Measurements from ENCODE around the gene VIL1. TPM values are rescaled to one million over a fixed set of nuclear protein-coding genes. Genes with fewer than 3 reads are reported as not detected.

VIL1 gene
- total RNA-seq, 1 experiment from 2014 or later = 0.26 TPM

DNA sequence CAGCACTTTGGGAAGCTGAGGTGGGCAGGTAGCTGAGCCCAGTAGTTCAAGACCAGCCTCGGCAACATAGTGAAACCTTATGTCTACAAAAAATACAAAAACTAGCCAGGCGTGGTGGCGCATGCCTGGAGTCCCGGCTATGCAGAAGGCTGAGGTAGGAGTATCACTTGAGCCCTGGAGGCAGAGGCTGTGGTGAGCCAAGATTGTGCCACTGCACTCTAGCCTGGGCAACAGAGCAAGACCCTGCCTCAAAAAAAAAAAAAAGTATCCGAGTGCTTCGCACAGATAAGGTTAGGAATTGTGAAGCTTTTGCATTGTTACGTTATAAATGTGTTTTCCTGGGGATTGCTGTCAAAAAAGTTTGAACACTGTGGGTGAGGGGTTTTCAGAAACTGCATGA lies 15.1 kb upstream of the VIL1 start:
- no peaks in the 10 kb centered on the region for H3K9me3 ChIP-seq (ENCODE audit: low read length)
- H4K20me1 ChIP-seq (ENCODE audit: low read length) = no peaks in the 10 kb centered on the region
- H3F3A ChIP-seq (ENCODE audit: low read length, unreplicated experiment) = no peaks in the 10 kb centered on the region
- ChIA-PET POLR2A (ENCODE audit: unreplicated experiment) (no interaction called here), CTCF (no interaction called here)
- peaks cover 32% of the 10 kb centered on the region for H3K79me2 ChIP-seq (ENCODE audit: low read length)
- no peak overlapping the region for H3K4me2 ChIP-seq (ENCODE audit: low read length)
- intact Hi-C loops (cut with micrococcal nuclease) = no loop called here
- H3K4me3 ChIP-seq (ENCODE audit: low read length) = no peak overlapping the region
- H2AFZ ChIP-seq (ENCODE audit: low read length) = no peak overlapping the region
- no peaks in the 10 kb centered on the region for H3K9me2 ChIP-seq (replicated peaks; ENCODE audit: low read length)
- no peak for DNase-seq
- H3K27me3 ChIP-seq (ENCODE audit: low read length) = no peaks in the 10 kb centered on the region
- H3K27ac ChIP-seq (ENCODE audit: low read length) = no peak overlapping the region
- peaks cover 30% of the 10 kb centered on the region for H3K4me1 ChIP-seq (ENCODE audit: insufficient read depth, low read length)
- ATAC-seq = no peak
- TF ChIP-seq CTCF (conservative IDR thresholded peaks at IDR 0.05; ENCODE audit: low read depth, low read length) (no peak), EZH2phosphoT487 (IDR thresholded peaks at IDR 0.05; ENCODE audit: borderline replicate concordance, low read length) (no peak), EZH2 (IDR thresholded peaks at IDR 0.05; ENCODE audit: low read length, unreplicated experiment) (no peak)
- peaks cover 4% of the 10 kb centered on the region; the same call in 1 of the 2 replicates for H3K36me3 ChIP-seq (ENCODE audit: low read depth, low read length)
- H3K9ac ChIP-seq (ENCODE audit: low read length) = no peak overlapping the region
- no TSS peak for BruUV-seq (replicated peaks)

DNA sequence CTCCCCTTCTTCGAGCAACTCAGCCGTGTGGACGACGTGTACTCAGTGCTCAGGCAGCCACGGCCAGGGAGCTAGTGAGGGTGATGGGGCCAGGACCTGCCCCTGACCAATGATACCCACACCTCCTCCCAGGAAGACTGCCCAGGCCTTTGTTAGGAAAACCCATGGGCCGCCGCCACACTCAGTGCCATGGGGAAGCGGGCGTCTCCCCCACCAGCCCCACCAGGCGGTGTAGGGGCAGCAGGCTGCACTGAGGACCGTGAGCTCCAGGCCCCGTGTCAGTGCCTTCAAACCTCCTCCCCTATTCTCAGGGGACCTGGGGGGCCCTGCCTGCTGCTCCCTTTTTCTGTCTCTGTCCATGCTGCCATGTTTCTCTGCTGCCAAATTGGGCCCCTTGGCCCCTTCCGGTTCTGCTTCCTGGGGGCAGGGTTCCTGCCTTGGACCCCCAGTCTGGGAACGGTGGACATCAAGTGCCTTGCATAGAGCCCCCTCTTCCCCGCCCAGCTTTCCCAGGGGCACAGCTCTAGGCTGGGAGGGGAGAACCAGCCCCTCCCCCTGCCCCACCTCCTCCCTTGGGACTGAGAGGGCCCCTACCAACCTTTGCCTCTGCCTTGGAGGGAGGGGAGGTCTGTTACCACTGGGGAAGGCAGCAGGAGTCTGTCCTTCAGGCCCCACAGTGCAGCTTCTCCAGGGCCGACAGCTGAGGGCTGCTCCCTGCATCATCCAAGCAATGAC lies 14.4 kb upstream of the VIL1 start:
- no peak for TF ChIP-seq CTCF (conservative IDR thresholded peaks at IDR 0.05; ENCODE audit: low read depth, low read length)
- TF ChIP-seq EZH2phosphoT487 (IDR thresholded peaks at IDR 0.05; ENCODE audit: borderline replicate concordance, low read length) = no peak
- no peak for TF ChIP-seq EZH2 (IDR thresholded peaks at IDR 0.05; ENCODE audit: low read length, unreplicated experiment)
- Histone ChIP-seq H3K9me2 (replicated peaks; ENCODE audit: low read length) (no peaks in the 10 kb centered on the region), H3K4me2 (ENCODE audit: low read length) (no peak overlapping the region), H3K9me3 (ENCODE audit: low read length) (no peaks in the 10 kb centered on the region), H3K36me3 (ENCODE audit: low read depth, low read length) (peaks cover 4% of the 10 kb centered on the region; the same call in 1 of the 2 replicates), H3K79me2 (ENCODE audit: low read length) (peaks cover 25% of the 10 kb centered on the region), H3K27me3 (ENCODE audit: low read length) (no peaks in the 10 kb centered on the region), H3K4me3 (ENCODE audit: low read length) (no peak overlapping the region), H3K9ac (ENCODE audit: low read length) (no peak overlapping the region), H3K4me1 (ENCODE audit: insufficient read depth, low read length) (peaks cover 24% of the 10 kb centered on the region), H3F3A (ENCODE audit: low read length, unreplicated experiment) (no peaks in the 10 kb centered on the region), H3K27ac (ENCODE audit: low read length) (no peak overlapping the region), H2AFZ (ENCODE audit: low read length) (no peak overlapping the region), H4K20me1 (ENCODE audit: low read length) (no peaks in the 10 kb centered on the region)
- ATAC-seq (no peak), DNase-seq (no peak)
- intact Hi-C loops (cut with micrococcal nuclease) = no loop called here
- BruUV-seq (replicated peaks) = TSS peak; percentile 4
- CTCF ChIA-PET = interaction anchor here (0.7 kb wide), 1 partner anchor 8 kb away, joined by 3 read pairs; no protein-coding TSS in a partner anchor
- POLR2A ChIA-PET (ENCODE audit: unreplicated experiment) = no interaction called here
